GM12878 (cell line): ENCODE data around the gene HDAC9. TPM values are rescaled to one million over a fixed set of nuclear protein-coding genes. Genes with fewer than 3 reads are reported as not detected.

Source experiments
- ATAC-seq: fragments of 200-7000 bp; cut with Tn5 transposase; 3 replicates; pipeline ENCODE4 v1.9.1; 2020; ENCODE audit warnings: mild to moderate bottlenecking, moderate library complexity
- BruUV-seq: library from RNA; stranded (reverse); fragments of 400-500 nt; replicated peaks from 2 replicates; lab custom pipeline; 2021; lab: Mats Ljungman, UMichigan
- CTCF ChIA-PET: fragments of 300-600 bp; sonication (Branson Sonifier 250); formaldehyde crosslinking; extraction: SDS; loops from one replicate; lab custom pipeline; 2021; ENCODE audit warnings: inconsistent platforms; lab: Yijun Ruan, JAX
- POLR2A ChIA-PET: fragments of 350-600 bp; formaldehyde crosslinking; extraction: SDS; loops from one replicate; lab custom pipeline; 2021; ENCODE audit warnings: inconsistent platforms; lab: Charles Lee
- RAD21 ChIA-PET: fragments of 300-600 bp; sonication (Branson Sonifier 250); formaldehyde crosslinking; loops from one replicate; lab custom pipeline; 2023; ENCODE audit warnings: antibody characterized with exemption; ENCODE audit not compliant: unreplicated experiment; lab: Charles Lee
- SMC1A ChIA-PET: fragments of 300-600 bp; sonication (Branson Sonifier 250); formaldehyde crosslinking; loops from one replicate; lab custom pipeline; 2023; ENCODE audit not compliant: unreplicated experiment, uncharacterized antibody; lab: Charles Lee
- DNase-seq: peaks from one replicate; pipeline ENCODE4 v3.0.0-alpha.2; 2011; ENCODE audit warnings: low read depth, low spot score
- FAIRE-seq: peaks from 3 replicates; lab custom pipeline; 2011; peaks lifted over from hg19 to GRCh38; lab: Jason Lieb, UNC
- H2AFZ ChIP-seq: 2 replicates; pipeline ENCODE4 v1.6.0; 2011; ENCODE audit warnings: low read depth, low read length, control low read depth; ENCODE audit not compliant: control insufficient read depth
- H3K27ac ChIP-seq: 2 replicates; pipeline ENCODE4 v1.5.1; 2011; ENCODE audit warnings: control low read depth; ENCODE audit not compliant: control insufficient read depth, insufficient read depth
- H3K27me3 ChIP-seq, 2 experiments: replicated peaks in 1 of 2; 2 replicates each; pipeline versions ENCODE4 v1.6.0 to v1.6.1; 2011; ENCODE audit warnings: low read length in 1 of 2; ENCODE audit not compliant: control insufficient read depth in 2 of 2, insufficient read depth in 2 of 2
- H3K36me3 ChIP-seq, 2 experiments: 2 replicates each; pipeline ENCODE4 v1.5.1; 2011; ENCODE audit warnings: low read length in 1 of 2; ENCODE audit not compliant: control insufficient read depth in 2 of 2, insufficient read depth in 2 of 2
- H3K4me1 ChIP-seq: 2 replicates; pipeline ENCODE4 v1.6.1; 2011; ENCODE audit warnings: mild to moderate bottlenecking, low read length, moderate library complexity, mixed read lengths; ENCODE audit not compliant: control insufficient read depth, insufficient read depth
- H3K4me2 ChIP-seq: 2 replicates; pipeline ENCODE4 v1.6.0; 2011; ENCODE audit warnings: control low read depth; ENCODE audit not compliant: control insufficient read depth, insufficient read depth
- H3K4me3 ChIP-seq: fragments of 200-600 bp; sonication (generic); 2 replicates; pipeline ENCODE4 v1.5.1; 2016
- H3K79me2 ChIP-seq: 2 replicates; pipeline ENCODE4 v1.6.0; 2011; ENCODE audit warnings: low read length; ENCODE audit not compliant: control insufficient read depth, insufficient read depth
- H3K9ac ChIP-seq: 2 replicates; pipeline ENCODE4 v1.8.0; 2011; ENCODE audit warnings: low read length, control low read depth, mixed read lengths; ENCODE audit not compliant: control insufficient read depth, insufficient read depth
- H3K9me3 ChIP-seq: replicated peaks from 3 replicates; pipeline ENCODE4 v1.5.1; 2011; ENCODE audit warnings: mild to moderate bottlenecking, low read length; ENCODE audit not compliant: control insufficient read depth, insufficient read depth
- H4K20me1 ChIP-seq: 2 replicates; pipeline ENCODE4 v1.6.0; 2011; ENCODE audit not compliant: control insufficient read depth, insufficient read depth
- BRCA1 ChIP-seq: IDR thresholded peaks from 2 replicates; pipeline ENCODE4 v1.6.1; 2011; ENCODE audit warnings: low read depth, low read length, improper control_type of control experiment
- CBFB ChIP-seq: IDR thresholded peaks from 2 replicates; pipeline ENCODE4 v1.6.1; 2016; ENCODE audit warnings: antibody characterized with exemption, low read depth
- CHD1 ChIP-seq: IDR thresholded peaks from 2 replicates; pipeline ENCODE4 v1.6.1; 2012; ENCODE audit warnings: low read depth, low read length, improper control_type of control experiment
- IKZF1 ChIP-seq: fragments of 450-650 bp; conservative IDR thresholded peaks from 2 replicates; pipeline ENCODE4 v1.6.1; 2017; ENCODE audit warnings: antibody characterized with exemption, mild to moderate bottlenecking
- KAT2A ChIP-seq: conservative IDR thresholded peaks from 2 replicates; pipeline ENCODE4 v1.6.1; 2011; ENCODE audit warnings: low read depth, low read length; ENCODE audit not compliant: control insufficient read depth
- SIN3A ChIP-seq: IDR thresholded peaks from 2 replicates; pipeline ENCODE4 v1.6.1; 2012; ENCODE audit warnings: low read depth, low read length, improper control_type of control experiment
- SIX5 ChIP-seq: IDR thresholded peaks from 2 replicates; pipeline ENCODE4 v1.6.1; 2011; ENCODE audit warnings: mild to moderate bottlenecking, low read depth, low read length, moderate library complexity; ENCODE audit not compliant: severe bottlenecking
- SPI1 ChIP-seq: IDR thresholded peaks from 2 replicates; pipeline ENCODE4 v1.6.1; 2011; ENCODE audit warnings: low read depth, mild to moderate bottlenecking, low read length, moderate library complexity, borderline replicate concordance; ENCODE audit not compliant: insufficient read depth
- TARDBP ChIP-seq: IDR thresholded peaks from 2 replicates; pipeline ENCODE4 v1.6.1; 2016; ENCODE audit warnings: borderline replicate concordance
- YBX1 ChIP-seq: fragments of 450-650 bp; IDR thresholded peaks from 2 replicates; pipeline ENCODE4 v1.6.1; 2016; ENCODE audit warnings: antibody characterized with exemption
- ZNF274 ChIP-seq: IDR thresholded peaks from one replicate; pipeline ENCODE4 v1.8.0; 2011; ENCODE audit not compliant: insufficient read length, insufficient read depth
- ZSCAN29 ChIP-seq: fragments of 450-650 bp; IDR thresholded peaks from 2 replicates; pipeline ENCODE4 v1.6.1; 2017; ENCODE audit warnings: mild to moderate bottlenecking, moderate library complexity
- in situ Hi-C: fragments of 300-500 bp; cut with MboI; formaldehyde crosslinking; loops from 9 replicates; pipeline ENCODE4 v1.14.3; 2018; ENCODE audit warnings: mixed read lengths
- intact Hi-C: fragments of 100-400 bp; cut with micrococcal nuclease; formaldehyde crosslinking; loops from one replicate; pipeline ENCODE4 v1.14.2; 2022; ENCODE audit not compliant: unreplicated experiment
- polyA plus RNA-seq, 11 experiments: library from polyadenylated mRNA; depleted of rRNA in 4 of 11; unstranded in 6 of 11; stranded (reverse) in 5 of 11; fragments of >200 nt; fragmentation: Nextera tagmentation in 4 of 11; fragmentation: Illumina TruSeq in 1 of 11; extraction: Ambion mirVana in 4 of 11; extraction: Trizol in 1 of 11; gene quantifications; 1 replicate in 1 of 11; 2 replicates in 10 of 11; pipeline versions ENCODE4 v1.2.1 to v1.2.3, GENCODE V29; 2011 to 2016; ENCODE audit warnings: inconsistent platforms in 2 of 11, missing spikeins in 2 of 11, low read depth in 1 of 11
- total RNA-seq, 4 experiments: library from RNA; depleted of rRNA in 3 of 4; stranded (reverse); fragments of >200 nt in 3 of 4; fragmentation: Illumina TruSeq in 1 of 4; extraction: Trizol in 1 of 4; gene quantifications; 2 replicates each; pipeline versions ENCODE4 v1.2.1 to v1.2.3, GENCODE V29; 2013 to 2021
- TF ChIP-seq, protein P1 (sequence below): fragments of 150-350 bp; IDR thresholded peaks from 2 replicates; pipeline ENCODE4 v1.6.1; 2016; ENCODE audit warnings: low read depth, low read length

The HDAC9 gene
- total and polyA plus RNA-seq, 10 of the 15 experiments (the other 5 are each of a cell fraction or from before 2014, with no cell fraction given): 0.73 to 12.8 (median 0.92) TPM

GRCh38 chr7:18626086-18626485, 130.5 kb downstream of the HDAC9 start:
- SMC1A ChIA-PET: no interaction called here
- Histone ChIP-seq H3K79me2 (no peaks in the 10 kb centered on the region), H3K4me3 (no peak overlapping the region), H3K27me3 (no peaks in the 10 kb centered on the region), H2AFZ (no peak overlapping the region), H3K36me3 (no peaks in the 10 kb centered on the region), H4K20me1 (no peaks in the 10 kb centered on the region), H3K9ac (no peak overlapping the region), H3K4me2 (no peak overlapping the region), H3K4me1 (no peaks in the 10 kb centered on the region), H3K27ac (no peak overlapping the region), H3K9me3 (no peaks in the 10 kb centered on the region)
- no peak for DNase-seq
- no TSS peak for BruUV-seq
- CTCF ChIA-PET: interaction anchor here (1.4 to 2.5 kb wide), 2 partner anchors 12 to 17 kb away, joined by 3 to 5 read pairs; no protein-coding TSS in a partner anchor
- POLR2A ChIA-PET: no interaction called here
- intact Hi-C loops (no loop called here), in situ Hi-C loops (no loop called here)
- RAD21 ChIA-PET: no interaction called here
- ATAC-seq: no peak
- no peak for FAIRE-seq
- TF ChIP-seq KAT2A (no peak), TARDBP (no peak), IKZF1 (no peak), SIX5 (no peak), BRCA1 (no peak), SPI1 (no peak), CHD1 (no peak), ZSCAN29 (no peak), YBX1 (no peak), CBFB (no peak), ZNF274 (no peak), SIN3A (no peak)
- TF ChIP-seq, protein P1, sequence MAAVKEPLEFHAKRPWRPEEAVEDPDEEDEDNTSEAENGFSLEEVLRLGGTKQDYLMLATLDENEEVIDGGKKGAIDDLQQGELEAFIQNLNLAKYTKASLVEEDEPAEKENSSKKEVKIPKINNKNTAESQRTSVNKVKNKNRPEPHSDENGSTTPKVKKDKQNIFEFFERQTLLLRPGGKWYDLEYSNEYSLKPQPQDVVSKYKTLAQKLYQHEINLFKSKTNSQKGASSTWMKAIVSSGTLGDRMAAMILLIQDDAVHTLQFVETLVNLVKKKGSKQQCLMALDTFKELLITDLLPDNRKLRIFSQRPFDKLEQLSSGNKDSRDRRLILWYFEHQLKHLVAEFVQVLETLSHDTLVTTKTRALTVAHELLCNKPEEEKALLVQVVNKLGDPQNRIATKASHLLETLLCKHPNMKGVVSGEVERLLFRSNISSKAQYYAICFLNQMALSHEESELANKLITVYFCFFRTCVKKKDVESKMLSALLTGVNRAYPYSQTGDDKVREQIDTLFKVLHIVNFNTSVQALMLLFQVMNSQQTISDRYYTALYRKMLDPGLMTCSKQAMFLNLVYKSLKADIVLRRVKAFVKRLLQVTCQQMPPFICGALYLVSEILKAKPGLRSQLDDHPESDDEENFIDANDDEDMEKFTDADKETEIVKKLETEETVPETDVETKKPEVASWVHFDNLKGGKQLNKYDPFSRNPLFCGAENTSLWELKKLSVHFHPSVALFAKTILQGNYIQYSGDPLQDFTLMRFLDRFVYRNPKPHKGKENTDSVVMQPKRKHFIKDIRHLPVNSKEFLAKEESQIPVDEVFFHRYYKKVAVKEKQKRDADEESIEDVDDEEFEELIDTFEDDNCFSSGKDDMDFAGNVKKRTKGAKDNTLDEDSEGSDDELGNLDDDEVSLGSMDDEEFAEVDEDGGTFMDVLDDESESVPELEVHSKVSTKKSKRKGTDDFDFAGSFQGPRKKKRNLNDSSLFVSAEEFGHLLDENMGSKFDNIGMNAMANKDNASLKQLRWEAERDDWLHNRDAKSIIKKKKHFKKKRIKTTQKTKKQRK: no peak
